GM12874 (cell line): ENCODE results near the gene ROR1.

Experiments
- CTCF ChIP-seq: IDR thresholded peaks from 2 replicates; pipeline ENCODE4 v1.5.1; 2011; ENCODE audit warnings: low read depth, mild to moderate bottlenecking, control low read depth, low read length, moderate library complexity; ENCODE audit not compliant: insufficient read depth

The ROR1 gene

GRCh38 chr1:64124704-64125440 lies 351.1 kb downstream of the ROR1 start:
- no peak for TF ChIP-seq CTCF

DNA sequence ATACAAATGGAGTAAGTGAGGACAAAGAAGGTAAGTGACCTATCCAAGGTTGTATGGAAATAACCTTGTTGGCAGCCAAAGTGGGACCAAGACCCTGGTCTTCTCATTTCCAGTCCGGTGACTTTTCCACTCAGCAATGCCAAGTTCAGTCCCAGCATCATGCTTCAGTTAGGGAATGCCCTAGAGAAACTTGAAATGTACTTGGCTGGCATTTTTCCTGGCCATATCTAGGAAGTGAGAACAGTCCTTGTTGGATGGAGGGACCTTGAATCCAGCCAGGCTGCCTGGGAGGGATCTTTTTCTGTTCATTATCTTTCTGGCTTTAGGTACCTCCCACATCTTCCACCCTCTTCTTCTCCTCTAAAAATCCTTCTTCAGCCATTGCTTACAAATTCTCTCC lies 352.8 kb downstream of the ROR1 start:
- no peak for TF ChIP-seq CTCF

DNA sequence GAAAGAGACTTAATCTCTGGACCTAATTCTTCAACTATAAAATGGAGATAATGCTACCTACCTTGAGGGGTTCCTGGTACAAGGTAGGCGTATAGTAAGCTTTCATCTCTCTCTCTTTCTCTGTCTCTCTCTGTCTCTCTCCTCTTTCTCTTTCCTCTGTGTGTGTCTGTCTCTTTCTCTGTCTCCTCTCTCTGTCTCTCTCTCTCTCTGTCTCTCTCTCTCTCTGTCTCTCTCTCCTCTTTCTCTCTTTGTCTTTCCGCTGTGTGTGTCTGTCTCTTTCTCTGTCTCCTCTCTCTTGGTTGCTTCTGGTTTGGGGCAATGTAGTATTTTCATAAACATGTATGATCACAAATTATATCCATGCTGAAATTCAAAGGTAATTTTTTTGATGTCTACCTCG lies 353.5 kb downstream of the ROR1 start:
- TF ChIP-seq CTCF: no peak

DNA sequence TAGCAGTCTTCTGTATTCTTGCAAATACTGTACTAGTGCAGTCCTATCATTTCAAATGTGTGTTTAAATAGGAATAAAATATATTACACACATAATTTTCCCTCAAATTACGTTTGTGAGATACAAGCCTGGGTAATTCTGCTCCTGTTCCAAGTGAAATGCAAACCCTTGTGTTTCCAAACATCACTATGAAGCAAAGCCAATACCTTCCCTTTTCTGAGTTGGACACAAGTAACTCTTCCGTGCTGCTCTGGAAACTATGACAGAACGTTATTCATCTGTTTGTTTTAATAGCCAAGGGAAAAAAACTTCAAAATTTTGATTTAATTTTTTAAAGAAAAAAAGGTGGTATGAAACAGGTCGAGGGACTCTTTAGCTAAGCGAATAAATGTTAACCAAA lies 355.9 kb downstream of the ROR1 start:
- TF ChIP-seq CTCF: no peak

DNA sequence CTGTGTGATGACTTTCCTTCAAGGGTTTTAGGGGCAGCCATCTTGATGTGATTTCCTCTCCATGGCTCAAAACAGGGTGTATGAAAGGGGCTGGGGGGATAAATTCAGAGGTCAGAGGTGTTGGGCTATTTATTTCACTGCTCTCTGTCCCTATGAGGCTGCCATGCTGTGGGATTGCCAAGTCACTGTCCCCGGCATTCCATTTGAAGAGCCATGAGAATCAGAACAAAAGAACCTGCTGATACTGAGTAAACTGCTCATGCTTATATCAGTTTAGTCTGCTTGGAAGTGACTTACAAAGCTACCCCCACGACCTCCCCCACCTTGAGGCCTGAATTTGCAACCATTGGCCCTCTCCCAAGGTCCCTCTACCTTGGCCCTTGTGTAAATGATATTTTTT lies 357.3 kb downstream of the ROR1 start:
- no peak for TF ChIP-seq CTCF

DNA sequence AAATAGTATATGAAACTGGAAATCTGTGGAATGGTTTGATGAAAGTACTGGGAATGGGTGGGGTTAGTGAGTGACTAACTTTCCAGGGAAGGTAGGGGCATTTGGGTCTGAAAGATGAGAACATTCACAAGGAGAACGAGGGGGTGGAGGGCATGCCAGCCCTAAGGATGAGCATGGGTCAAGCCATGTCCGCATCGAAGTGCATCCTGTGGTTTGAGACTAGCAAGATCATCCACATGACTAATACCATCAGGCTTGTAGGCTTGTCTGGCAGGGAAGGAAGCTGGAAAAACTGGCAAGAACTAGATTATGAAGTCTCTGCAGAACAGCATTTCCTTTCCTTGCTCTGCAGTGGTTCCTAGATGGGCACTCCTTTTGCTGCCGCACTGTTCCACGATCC lies 359.2 kb downstream of the ROR1 start:
- no peak for TF ChIP-seq CTCF

- TF ChIP-seq CTCF: no peak
Measured at GRCh38 chr1:64135462-64136223, 361.8 kb downstream of the ROR1 start.
